ENCODE data around the gene SPAG9. TPM values are rescaled to one million over a fixed set of nuclear protein-coding genes. Genes with fewer than 3 reads are reported as not detected.

Gene SPAG9
- total RNA-seq, 1 experiment from 2014 or later: 77.6 TPM

DNA sequence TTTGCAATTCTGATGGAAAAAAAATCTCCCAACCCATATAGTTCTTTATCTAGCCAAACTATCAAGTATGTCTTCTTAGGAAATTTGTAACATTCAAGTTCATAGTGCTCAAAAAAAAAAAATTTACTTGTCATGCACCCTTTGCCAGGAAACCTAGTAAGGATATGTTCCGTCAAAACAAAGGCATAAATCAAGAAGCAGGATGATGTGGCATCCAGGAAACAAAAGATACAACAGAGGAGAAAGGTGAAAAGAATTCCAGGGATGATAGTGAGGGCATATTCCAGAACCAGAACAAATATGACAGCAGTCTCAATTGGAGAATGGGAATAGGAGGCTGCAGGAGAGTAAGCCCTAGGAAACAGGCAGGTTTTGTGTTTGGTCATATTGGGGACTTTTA, 104.6 kb downstream of the SPAG9 start (continued):
- TF ChIP-seq, protein P1, sequence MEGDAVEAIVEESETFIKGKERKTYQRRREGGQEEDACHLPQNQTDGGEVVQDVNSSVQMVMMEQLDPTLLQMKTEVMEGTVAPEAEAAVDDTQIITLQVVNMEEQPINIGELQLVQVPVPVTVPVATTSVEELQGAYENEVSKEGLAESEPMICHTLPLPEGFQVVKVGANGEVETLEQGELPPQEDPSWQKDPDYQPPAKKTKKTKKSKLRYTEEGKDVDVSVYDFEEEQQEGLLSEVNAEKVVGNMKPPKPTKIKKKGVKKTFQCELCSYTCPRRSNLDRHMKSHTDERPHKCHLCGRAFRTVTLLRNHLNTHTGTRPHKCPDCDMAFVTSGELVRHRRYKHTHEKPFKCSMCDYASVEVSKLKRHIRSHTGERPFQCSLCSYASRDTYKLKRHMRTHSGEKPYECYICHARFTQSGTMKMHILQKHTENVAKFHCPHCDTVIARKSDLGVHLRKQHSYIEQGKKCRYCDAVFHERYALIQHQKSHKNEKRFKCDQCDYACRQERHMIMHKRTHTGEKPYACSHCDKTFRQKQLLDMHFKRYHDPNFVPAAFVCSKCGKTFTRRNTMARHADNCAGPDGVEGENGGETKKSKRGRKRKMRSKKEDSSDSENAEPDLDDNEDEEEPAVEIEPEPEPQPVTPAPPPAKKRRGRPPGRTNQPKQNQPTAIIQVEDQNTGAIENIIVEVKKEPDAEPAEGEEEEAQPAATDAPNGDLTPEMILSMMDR (IDR thresholded peaks at IDR 0.05 in 2 of 3, conservative IDR thresholded peaks at IDR 0.05 in 1 of 3; ENCODE audit: borderline replicate concordance in 1 of 3, insufficient read depth in 1 of 3, low read depth in 2 of 3, low read length in 2 of 3): no peak

DNA sequence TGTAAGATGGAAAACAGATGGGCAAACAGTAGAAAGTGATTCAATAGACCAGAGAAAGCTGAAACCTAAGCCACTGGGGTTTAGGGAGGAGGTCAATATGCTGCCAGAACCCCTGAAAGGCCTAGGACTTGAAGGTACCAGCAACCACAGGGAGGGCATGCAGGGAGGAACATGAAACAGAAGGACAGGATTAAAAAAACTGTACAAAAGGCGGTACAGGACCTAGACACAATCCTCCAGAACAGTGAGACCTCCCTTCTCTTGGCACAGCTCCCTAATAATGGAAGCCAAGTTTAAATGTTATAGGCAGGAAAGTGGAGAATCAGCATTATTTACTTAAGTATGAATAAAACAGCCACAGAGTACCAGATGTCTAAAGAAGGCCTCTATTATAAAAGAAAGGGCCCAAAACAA, 105.5 kb downstream of the SPAG9 start:
- ATAC-seq (no peak), DNase-seq (ENCODE audit: low read depth, low spot score) (no peak)
- Histone ChIP-seq H3K4me2 (ENCODE audit: low read length) (no peak overlapping the region), H4K20me1 (ENCODE audit: insufficient read depth) (no peaks in the 10 kb centered on the region), H3K9ac (ENCODE audit: low read length) (no peak overlapping the region), H3K27ac (ENCODE audit: low read depth, low read length) (no peak overlapping the region), H3K79me2 (ENCODE audit: insufficient read depth, low read length) (no peaks in the 10 kb centered on the region), H3K9me2 (ENCODE audit: insufficient read depth) (no peaks in the 10 kb centered on the region), H3K27me3 (ENCODE audit: insufficient read depth, low read length) (no peaks in the 10 kb centered on the region), H3K36me3 (ENCODE audit: control insufficient read depth in 1 of 2, insufficient read depth in 2 of 2, low read length in 2 of 2) (peaks cover 5 to 19% of the 10 kb centered on the region in 2 experiments; a peak in 3 of 4 replicates), H3K9me3 (ENCODE audit: control insufficient read depth in 1 of 2, insufficient read depth in 1 of 2, low read depth in 1 of 2, low read length in 2 of 2) (no peaks in the 10 kb centered on the region), H3K4me3 (replicated peaks in 1 of 2; ENCODE audit: low read depth in 1 of 2, low read length in 2 of 2) (no peak overlapping the region), H2AFZ (ENCODE audit: low read depth, low read length, poor library complexity, severe bottlenecking) (no peak overlapping the region), H3K4me1 (ENCODE audit: control insufficient read depth in 1 of 2, insufficient read depth in 2 of 2, low read length in 2 of 2) (no peaks in the 10 kb centered on the region)
- ChIA-PET RAD21 (ENCODE audit: low non-redundant PET in 1 of 2, low total read pairs in 2 of 2, uncharacterized antibody in 2 of 2, unreplicated experiment in 2 of 2) (no interaction called here), POLR2A (no interaction called here), CTCF (interaction anchor here (1.6 kb wide), 1 partner anchor 14 kb away, joined by 4 read pairs; no protein-coding TSS in a partner anchor)
- intact Hi-C loops (cut with micrococcal nuclease): no loop called here
- no peak for TF ChIP-seq EZH2phosphoT487 (IDR thresholded peaks at IDR 0.05; ENCODE audit: borderline replicate concordance)
- TF ChIP-seq, protein P2, sequence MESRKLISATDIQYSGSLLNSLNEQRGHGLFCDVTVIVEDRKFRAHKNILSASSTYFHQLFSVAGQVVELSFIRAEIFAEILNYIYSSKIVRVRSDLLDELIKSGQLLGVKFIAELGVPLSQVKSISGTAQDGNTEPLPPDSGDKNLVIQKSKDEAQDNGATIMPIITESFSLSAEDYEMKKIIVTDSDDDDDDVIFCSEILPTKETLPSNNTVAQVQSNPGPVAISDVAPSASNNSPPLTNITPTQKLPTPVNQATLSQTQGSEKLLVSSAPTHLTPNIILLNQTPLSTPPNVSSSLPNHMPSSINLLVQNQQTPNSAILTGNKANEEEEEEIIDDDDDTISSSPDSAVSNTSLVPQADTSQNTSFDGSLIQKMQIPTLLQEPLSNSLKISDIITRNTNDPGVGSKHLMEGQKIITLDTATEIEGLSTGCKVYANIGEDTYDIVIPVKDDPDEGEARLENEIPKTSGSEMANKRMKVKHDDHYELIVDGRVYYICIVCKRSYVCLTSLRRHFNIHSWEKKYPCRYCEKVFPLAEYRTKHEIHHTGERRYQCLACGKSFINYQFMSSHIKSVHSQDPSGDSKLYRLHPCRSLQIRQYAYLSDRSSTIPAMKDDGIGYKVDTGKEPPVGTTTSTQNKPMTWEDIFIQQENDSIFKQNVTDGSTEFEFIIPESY (IDR thresholded peaks at IDR 0.05; ENCODE audit: extremely low read depth, insufficient replicate concordance, low read length): no peak
- no peak for TF ChIP-seq YY1 (IDR thresholded peaks at IDR 0.05; ENCODE audit: extremely low read depth, insufficient replicate concordance, low read depth, low read length)
- TF ChIP-seq TCF7L2 (IDR thresholded peaks at IDR 0.05; ENCODE audit: borderline replicate concordance, extremely low read depth, insufficient read depth, insufficient read length): no peak
- TF ChIP-seq SRF (IDR thresholded peaks at IDR 0.05; ENCODE audit: low read depth): no peak
- TF ChIP-seq ZFX (IDR thresholded peaks at IDR 0.05): no peak
- TF ChIP-seq ELF1 (IDR thresholded peaks at IDR 0.05; ENCODE audit: borderline replicate concordance, low read depth): no peak
- TF ChIP-seq, protein P3, sequence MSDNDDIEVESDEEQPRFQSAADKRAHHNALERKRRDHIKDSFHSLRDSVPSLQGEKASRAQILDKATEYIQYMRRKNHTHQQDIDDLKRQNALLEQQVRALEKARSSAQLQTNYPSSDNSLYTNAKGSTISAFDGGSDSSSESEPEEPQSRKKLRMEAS (IDR thresholded peaks at IDR 0.05): no peak
- no peak for TF ChIP-seq JUND (IDR thresholded peaks at IDR 0.05)
- TF ChIP-seq SP1 (IDR thresholded peaks at IDR 0.05; ENCODE audit: low read depth): no peak
- no peak for TF ChIP-seq EGR1 (IDR thresholded peaks at IDR 0.05; ENCODE audit: low read depth)
- TF ChIP-seq RAD21 (IDR thresholded peaks at IDR 0.05; ENCODE audit: low read depth): no peak
- no peak for TF ChIP-seq ZNF274 (IDR thresholded peaks at IDR 0.05; ENCODE audit: low read depth, low read length)
- no peak for TF ChIP-seq EZH2 (IDR thresholded peaks at IDR 0.05)
- TF ChIP-seq FOSL1 (IDR thresholded peaks at IDR 0.05; ENCODE audit: low read depth): no peak
- TF ChIP-seq, protein P4, sequence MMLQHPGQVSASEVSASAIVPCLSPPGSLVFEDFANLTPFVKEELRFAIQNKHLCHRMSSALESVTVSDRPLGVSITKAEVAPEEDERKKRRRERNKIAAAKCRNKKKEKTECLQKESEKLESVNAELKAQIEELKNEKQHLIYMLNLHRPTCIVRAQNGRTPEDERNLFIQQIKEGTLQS (IDR thresholded peaks at IDR 0.05): no peak
- TF ChIP-seq, protein P1 (IDR thresholded peaks at IDR 0.05 in 2 of 3, conservative IDR thresholded peaks at IDR 0.05 in 1 of 3; ENCODE audit: borderline replicate concordance in 1 of 3, insufficient read depth in 1 of 3, low read depth in 2 of 3, low read length in 2 of 3): no peak
- no peak for TF ChIP-seq CEBPB (IDR thresholded peaks at IDR 0.05; ENCODE audit: low read depth)
- no peak for TF ChIP-seq POLR2A (IDR thresholded peaks at IDR 0.05; ENCODE audit: borderline replicate concordance, extremely low read depth, insufficient read depth, insufficient read length)
- no peak for TF ChIP-seq POLR2AphosphoS5 (IDR thresholded peaks at IDR 0.05; ENCODE audit: low read depth, low read length)
- no TSS peak for BruUV-seq (replicated peaks)
